ENCODE results near the gene MEF2B. TPM values are rescaled to one million over a fixed set of nuclear protein-coding genes. Genes with fewer than 3 reads are reported as not detected.

The MEF2B gene
- total and polyA plus RNA-seq, 2 experiments from 2014 or later = 7.4 to 8.3 TPM

GRCh38 chr19:19202707-19203011, 32.6 kb upstream of the MEF2B start (continued):
- TF ChIP-seq CREB1 (CRISPR knock-in tag; IDR thresholded peaks at IDR 0.05; ENCODE audit: low read depth) (no peak), EZH2phosphoT487 (IDR thresholded peaks at IDR 0.05; ENCODE audit: unreplicated experiment) (no peak), CTCF (conservative IDR thresholded peaks at IDR 0.05; ENCODE audit: low read depth in 2 of 2) (no peak), STAT1 (IDR thresholded peaks at IDR 0.05; ENCODE audit: unreplicated experiment) (no peak), JUNB (IDR thresholded peaks at IDR 0.05; ENCODE audit: unreplicated experiment) (no peak), POLR2AphosphoS5 (IDR thresholded peaks at IDR 0.05; ENCODE audit: low read depth) (no peak; the same call in 1 of the 2 replicates)

GRCh38 chr19:19201697-19202630, 31.9 kb upstream of the MEF2B start:
- no peaks in the 10 kb centered on the region for H3K79me2 ChIP-seq (replicated peaks; ENCODE audit: insufficient read depth)
- Mint-ChIP-seq H3K27me3 (ENCODE audit: insufficient read depth, low read depth, poor library complexity) (peaks cover 49% of the 10 kb centered on the region), H3K4me3 (peak overlapping the region; percentile 93), H3K9me3 (no peaks in the 10 kb centered on the region), H3K36me3 (ENCODE audit: low read depth) (peaks cover 38% of the 10 kb centered on the region), H3K27ac (no peak overlapping the region), H3K4me1 (peaks cover 11% of the 10 kb centered on the region; the same call in 2 of the 3 replicates)
- no peaks in the 10 kb centered on the region for H3K9me2 ChIP-seq (ENCODE audit: insufficient read depth)
- peaks cover 32% of the 10 kb centered on the region for H3K27me3 ChIP-seq (ENCODE audit: insufficient read depth)
- H4K20me1 ChIP-seq (replicated peaks; ENCODE audit: insufficient read depth) = no peaks in the 10 kb centered on the region; the same call in 1 of the 2 replicates
- TF ChIP-seq EZH2phosphoT487 (IDR thresholded peaks at IDR 0.05; ENCODE audit: unreplicated experiment) = no peak
- no peak for TF ChIP-seq STAT1 (IDR thresholded peaks at IDR 0.05; ENCODE audit: unreplicated experiment)
- no peak for TF ChIP-seq ZNF331 (CRISPR knock-in tag; IDR thresholded peaks at IDR 0.05; ENCODE audit: low read depth)
- no peak for TF ChIP-seq ZNF114 (CRISPR knock-in tag; IDR thresholded peaks at IDR 0.05)
- no peak for TF ChIP-seq JUNB (IDR thresholded peaks at IDR 0.05; ENCODE audit: unreplicated experiment)
- 0 out of 2 replicates have a peak, but pooled peaks cover 6% of the 10 kb centered on the region for H3K4me1 ChIP-seq (ENCODE audit: insufficient read depth)
- H3F3A ChIP-seq (replicated peaks; ENCODE audit: low read depth) = 0 out of 2 replicates have a peak, but pooled peaks cover 9% of the 10 kb centered on the region
- no peak overlapping the region for H3K27ac ChIP-seq (ENCODE audit: low read depth)
- peak overlapping the region; percentile 96 for H3K4me3 ChIP-seq
- no peak overlapping the region for H2AFZ ChIP-seq
- H3K4me2 ChIP-seq = peak overlapping the region; percentile 92
- ATAC-seq (no peak), DNase-seq (ENCODE audit: low spot score) (no peak)
- H3K36me3 ChIP-seq (ENCODE audit: insufficient read depth) = no peaks in the 10 kb centered on the region

- Histone ChIP-seq H4K20me1 (replicated peaks; ENCODE audit: insufficient read depth) (peaks cover 10% of the 10 kb centered on the region), H3K27ac (ENCODE audit: low read depth) (no peak overlapping the region), H3K79me2 (replicated peaks; ENCODE audit: insufficient read depth) (peaks cover 30% of the 10 kb centered on the region), H3K9me2 (ENCODE audit: insufficient read depth) (no peaks in the 10 kb centered on the region), H3K4me1 (ENCODE audit: insufficient read depth) (peaks cover 7% of the 10 kb centered on the region; the same call in 1 of the 2 replicates), H3K36me3 (ENCODE audit: insufficient read depth) (no peaks in the 10 kb centered on the region), H2AFZ (no peak overlapping the region), H3K27me3 (ENCODE audit: insufficient read depth) (no peaks in the 10 kb centered on the region), H3F3A (replicated peaks; ENCODE audit: low read depth) (0 out of 2 replicates have a peak, but pooled peaks cover 2% of the 10 kb centered on the region), H3K4me2 (no peak overlapping the region), H3K4me3 (no peak overlapping the region; the same call in 1 of the 2 replicates)
- ATAC-seq (no peak), DNase-seq (ENCODE audit: low spot score) (no peak)
- H3K4me3 Mint-ChIP-seq = peak overlapping the region; percentile 99
- H3K9me3 Mint-ChIP-seq = no peaks in the 10 kb centered on the region; the same call in 2 of the 3 replicates
- H3K36me3 Mint-ChIP-seq (ENCODE audit: low read depth) = peaks cover 23% of the 10 kb centered on the region
- H3K27ac Mint-ChIP-seq = 0 out of 2 replicates have a peak overlapping the region, but pooled peaks have one; percentile 56
- peaks cover 17% of the 10 kb centered on the region for H3K27me3 Mint-ChIP-seq (ENCODE audit: insufficient read depth, low read depth, poor library complexity)
- H3K4me1 Mint-ChIP-seq = peaks cover 10% of the 10 kb centered on the region
- TF ChIP-seq ZNF331 (CRISPR knock-in tag; IDR thresholded peaks at IDR 0.05; ENCODE audit: low read depth) (no peak), EZH2phosphoT487 (IDR thresholded peaks at IDR 0.05; ENCODE audit: unreplicated experiment) (no peak), REST (IDR thresholded peaks at IDR 0.05; ENCODE audit: unreplicated experiment) (no peak)
Observed at GRCh38 chr19:19193926-19194325, 23.9 kb upstream of the MEF2B start.
